ENCODE results near the gene PSAP. TPM values are rescaled to one million over a fixed set of nuclear protein-coding genes. Genes with fewer than 3 reads are reported as not detected.

The PSAP gene
- polyA plus RNA-seq, 2 of the 4 experiments (the other 2 are of a cell fraction): 690 to 1,519 TPM

- TF ChIP-seq USF2 (IDR thresholded peaks at IDR 0.05) (peak; percentile 61), CBX2 (IDR thresholded peaks at IDR 0.05; ENCODE audit: borderline replicate concordance, low read depth) (no peak), NR3C1 (IDR thresholded peaks at IDR 0.05) (no peak), SMC3 (IDR thresholded peaks at IDR 0.05) (peak; percentile 90), ZFP36 (IDR thresholded peaks at IDR 0.05; ENCODE audit: borderline replicate concordance, partially characterized antibody) (no peak), KDM1A (IDR thresholded peaks at IDR 0.05; ENCODE audit: low read depth) (no peak)
Measured at GRCh38 chr10:71812016-71812912, 38.8 kb downstream of the PSAP start (continued).

GRCh38 chr10:71811351-71811750 is 39.7 kb downstream of the PSAP start:
- POLR2A ChIA-PET: interaction anchor here (1.4 to 1.8 kb wide), 2 partner anchors 39 kb away, joined by 5 read pairs; partner anchors contain the start of gene PSAP
- no peak overlapping the region for H3K4me2 ChIP-seq
- ATAC-seq: no peak; a peak in 1 of 6 replicates

GRCh38 chr10:71810048-71810750 is 40.9 kb downstream of the PSAP start:
- POLR2A ChIA-PET: no interaction called here
- Histone ChIP-seq H3K9me3 (no peaks in the 10 kb centered on the region), H3K4me3 (no peak overlapping the region), H3K27ac (0 out of 6 replicates have a peak overlapping the region, but pooled peaks of 1 of the 2 experiments have one; percentile 16), H3K4me2 (no peak overlapping the region), H3K4me1 (peaks cover 18% of the 10 kb centered on the region; the same call in 2 of the 3 replicates)
- DNase-seq (ENCODE audit: low read depth in 1 of 2, low spot score in 1 of 2) (no peak), ATAC-seq (no peak), FAIRE-seq (no peak)
- no peak for TF ChIP-seq RAD21 (conservative IDR thresholded peaks at IDR 0.05 in 1 of 2, IDR thresholded peaks at IDR 0.05 in 1 of 2)
- WGBS (ENCODE audit: missing lambda C conversion rate): 69% methylated on average over 13 of the region's 13 CpGs
- CTCF ChIA-PET: interaction anchor here (2.1 to 9.0 kb wide), 3 partner anchors 17 to 113 kb away, joined by 8 to 71 read pairs (median 20); no protein-coding TSS in a partner anchor

More at GRCh38 chr10:71811351-71811750, 39.7 kb downstream of the PSAP start:
- CTCF ChIA-PET: interaction anchor here (0.6 to 10.6 kb wide), 28 partner anchors 9 to 496 kb away, joined by 3 to 101 read pairs (median 4); partner anchors contain the start of genes CDH23, SLC29A3 and VSIR
- Histone ChIP-seq H3K9me3 (no peaks in the 10 kb centered on the region), H3K27ac (peak overlapping the region in 1 of 2 experiments; percentile 43; a peak in 3 of 6 replicates), H3K4me1 (peaks cover 18% of the 10 kb centered on the region; the same call in 2 of the 3 replicates), H3K4me3 (no peak overlapping the region)
- WGBS (ENCODE audit: missing lambda C conversion rate): 81% methylated on average over 18 of the region's 19 CpGs
- TF ChIP-seq RARB (CRISPR knock-in tag; IDR thresholded peaks at IDR 0.05) (no peak), ATOH8 (CRISPR knock-in tag; IDR thresholded peaks at IDR 0.05; ENCODE audit: low read depth) (no peak), EHF (CRISPR knock-in tag; IDR thresholded peaks at IDR 0.05) (no peak), KDM5A (IDR thresholded peaks at IDR 0.05) (no peak), MAZ (IDR thresholded peaks at IDR 0.05; ENCODE audit: borderline replicate concordance, low read depth, low read length) (no peak), ELK1 (IDR thresholded peaks at IDR 0.05; ENCODE audit: low read depth, low read length) (no peak), FOXS1 (CRISPR knock-in tag; IDR thresholded peaks at IDR 0.05) (no peak)
- FAIRE-seq: no peak
- DNase-seq (ENCODE audit: low read depth in 1 of 2, low spot score in 1 of 2): no peak

- FAIRE-seq: no peak
Measured at GRCh38 chr10:71809628-71810027, 41.4 kb downstream of the PSAP start.

More at GRCh38 chr10:71809628-71810027, 41.4 kb downstream of the PSAP start:
- 93% methylated on average over 25 of the region's 25 CpGs for WGBS (ENCODE audit: missing lambda C conversion rate)
- no peak overlapping the region for H3K27ac ChIP-seq
- ATAC-seq (no peak), DNase-seq (ENCODE audit: low read depth in 1 of 2, low spot score in 1 of 2) (no peak)
- H3K4me1 ChIP-seq: peaks cover 18% of the 10 kb centered on the region; the same call in 2 of the 3 replicates
- CTCF ChIA-PET: no interaction called here
- POLR2A ChIA-PET: no interaction called here
- H3K4me3 ChIP-seq: no peak overlapping the region
- H3K4me2 ChIP-seq: no peak overlapping the region
- no peak for TF ChIP-seq HES2 (IDR thresholded peaks at IDR 0.05)
- no peak for TF ChIP-seq CHD4 (IDR thresholded peaks at IDR 0.05; ENCODE audit: borderline replicate concordance)
- TF ChIP-seq HOXA7 (CRISPR knock-in tag; IDR thresholded peaks at IDR 0.05): no peak
- no peak for TF ChIP-seq FOSB (CRISPR knock-in tag; IDR thresholded peaks at IDR 0.05)
- no peak for TF ChIP-seq BCL3 (IDR thresholded peaks at IDR 0.05)
- H3K9me3 ChIP-seq: no peaks in the 10 kb centered on the region
